Liver (tissue), 10 donors: ENCODE data around the gene USO1. TPM values are rescaled to one million over a fixed set of nuclear protein-coding genes. Genes with fewer than 3 reads are reported as not detected.

Experiments
- DNase-seq: peaks from one replicate; pipeline ENCODE4 v3.0.0-alpha.2; 2017; ENCODE audit warnings: low spot score
- H3K27ac ChIP-seq, 2 donors: one replicate each; pipeline ENCODE4 v1.7.0; 2013; ENCODE audit warnings: inconsistent platforms in 2 of 2, low read length in 2 of 2, control low read depth in 1 of 2, low read depth in 1 of 2, mild to moderate bottlenecking in 1 of 2
- H3K27me3 ChIP-seq, 4 donors: one replicate each; pipeline versions ENCODE4 v1.6.1 to v1.7.0; 2013; ENCODE audit warnings: low read length in 3 of 4, inconsistent platforms in 1 of 4, mild to moderate bottlenecking in 1 of 4, moderate library complexity in 1 of 4; ENCODE audit not compliant: control insufficient read depth in 4 of 4, insufficient read depth in 4 of 4
- H3K36me3 ChIP-seq, 4 donors: one replicate each; pipeline versions ENCODE4 v1.6.1 to v1.7.0; 2013; ENCODE audit warnings: low read length in 3 of 4, mild to moderate bottlenecking in 3 of 4, low read depth in 1 of 4, moderate library complexity in 1 of 4; ENCODE audit not compliant: control insufficient read depth in 4 of 4, insufficient read depth in 3 of 4
- H3K4me1 ChIP-seq, 4 donors: one replicate each; pipeline versions ENCODE4 v1.6.1 to v1.7.0; 2013; ENCODE audit warnings: low read length in 3 of 4, mild to moderate bottlenecking in 3 of 4, moderate library complexity in 1 of 4; ENCODE audit not compliant: control insufficient read depth in 4 of 4, insufficient read depth in 4 of 4
- H3K4me3 ChIP-seq, 3 donors: one replicate each; pipeline versions ENCODE4 v1.6.1 to v1.7.0; 2013; ENCODE audit warnings: low read length in 3 of 3, control low read depth in 1 of 3, low read depth in 1 of 3, mild to moderate bottlenecking in 1 of 3
- H3K9ac ChIP-seq, 2 donors: one replicate each; pipeline ENCODE4 v1.7.0; 2013; ENCODE audit warnings: low read length in 2 of 2, mild to moderate bottlenecking in 2 of 2, moderate library complexity in 2 of 2, control low read depth in 1 of 2, low read depth in 1 of 2
- H3K9me3 ChIP-seq, 4 donors: one replicate each; pipeline versions ENCODE4 v1.6.1 to v1.7.0; 2013; ENCODE audit warnings: low read length in 3 of 4; ENCODE audit not compliant: control insufficient read depth in 4 of 4
- FOXA1 ChIP-seq: IDR thresholded peaks from 2 replicates; pipeline ENCODE4 v1.6.1; 2016; ENCODE audit warnings: antibody characterized with exemption
- WGBS: extraction: QIAGEN DNeasy Blood & Tissue Kit; methylation state at CpG from one replicate; pipeline ENCODE4 v1.1.7; 2013; 5-methylcytosine and 5-hydroxymethylcytosine counted together
- polyA plus RNA-seq, 2 donors: library from polyadenylated mRNA; stranded (reverse) in 1 of 2; unstranded in 1 of 2; fragments of 200-250 nt in 1 of 2; fragments of >200 nt in 1 of 2; fragmentation: Nextera tagmentation in 1 of 2; extraction: Ambion mirVana in 1 of 2; gene quantifications; one replicate each; pipeline versions ENCODE4 v1.2.1 to v1.2.3, GENCODE V29; 2013 to 2015
- small RNA-seq: library from RNA; depleted of rRNA; stranded (forward); fragments of <200 nt; gene quantifications from one replicate; pipeline ENCODE3, GENCODE V24; 2014
- total RNA-seq, 2 donors: library from RNA; depleted of rRNA; stranded (reverse); fragments of >200 nt; gene quantifications; one replicate each; pipeline ENCODE4 v1.2.3, GENCODE V29; 2014
- donor health status: healthy.
- donor health status: healthy.
- donor health status: healthy.
- donor health status: healthy.
- donor health status: healthy.

USO1 gene
- total and polyA plus RNA-seq, 4 donors, result 18.4 to 77.0 (median 39.5) TPM

DNA sequence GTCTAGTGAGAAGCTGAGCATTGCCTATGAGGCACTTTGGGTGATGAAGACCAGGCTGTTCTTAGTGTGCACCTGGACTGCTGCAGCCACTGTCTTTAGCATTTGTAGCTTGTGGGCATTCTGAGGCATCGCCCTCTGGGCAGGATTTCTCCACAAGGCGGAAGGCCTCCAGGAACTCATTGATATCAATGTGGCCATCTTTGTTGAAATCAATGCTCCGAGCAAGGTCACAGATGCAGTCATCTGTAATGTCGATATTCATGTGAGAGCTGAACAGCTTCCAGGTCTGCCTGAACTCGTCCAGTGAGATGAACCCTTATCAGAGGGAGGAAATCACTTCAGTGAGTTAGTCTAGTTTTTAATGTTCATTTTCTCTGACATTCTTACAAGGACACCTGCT is 136.2 kb downstream of the USO1 start:
- no peak for TF ChIP-seq FOXA1
- peaks cover 0 to 3% (median 0%) of the 10 kb centered on the region in 4 donors for H3K9me3 ChIP-seq
- H3K4me1 ChIP-seq, result no peaks in the 10 kb centered on the region
- H3K27ac ChIP-seq, result no peak overlapping the region
- 89% methylated on average over 5 of the region's 5 CpGs for WGBS
- H3K27me3 ChIP-seq, result no peaks in the 10 kb centered on the region
- H3K9ac ChIP-seq, result no peak overlapping the region
- DNase-seq, result no peak
- H3K36me3 ChIP-seq, result no peaks in the 10 kb centered on the region
- H3K4me3 ChIP-seq, result no peak overlapping the region

Small RNA genes lying within 50 kb of the gene (small RNA-seq; reads per million reads assigned to genes)
- 0.07 reads per million for gene RNU2-16P

Other genes with a start within 250 kb of the USO1 start
- 10 to 100 TPM; 14.7 to 24.8 TPM for gene RCHY1, start 210.2 kb upstream of the USO1 start, total RNA-seq
- gene RCHY1, start 210.2 kb upstream of the USO1 start, polyA plus RNA-seq, result 10 to 100 TPM; 16.7 to 19.2 TPM
- gene THAP6, start 210.1 kb upstream of the USO1 start, total RNA-seq, result 10 to 100 TPM in 1 of 2 donors, 1 to 10 TPM in 1; 8.7 to 11.5 TPM
- 1 to 10 TPM; 4.2 to 6.4 TPM for gene THAP6, start 210.1 kb upstream of the USO1 start, polyA plus RNA-seq
- gene ODAPH, start 168.5 kb upstream of the USO1 start, total RNA-seq, result not detected
- not detected for gene ODAPH, start 168.5 kb upstream of the USO1 start, polyA plus RNA-seq
- gene CDKL2, start 94.0 kb upstream of the USO1 start, total RNA-seq, result under 1 TPM; 0.08 to 0.14 TPM
- gene CDKL2, start 94.0 kb upstream of the USO1 start, polyA plus RNA-seq, result under 1 TPM in 1 of 2 donors, not detected in 1; 0.02 TPM
- gene G3BP2, start 51.2 kb upstream of the USO1 start, total RNA-seq, result 10 to 100 TPM; 77.3 to 81.6 TPM
- 10 to 100 TPM; 15.7 to 32.9 TPM for gene G3BP2, start 51.2 kb upstream of the USO1 start, polyA plus RNA-seq
- gene PPEF2, start 177.9 kb downstream of the USO1 start, total RNA-seq, result under 1 TPM in 1 of 2 donors, not detected in 1; 0.17 TPM
- gene PPEF2, start 177.9 kb downstream of the USO1 start, polyA plus RNA-seq, result not detected
- 100 to 1,000 TPM in 1 of 2 donors, 10 to 100 TPM in 1; 49.4 to 122 TPM for gene NAAA, start 216.4 kb downstream of the USO1 start, total RNA-seq
- gene NAAA, start 216.4 kb downstream of the USO1 start, polyA plus RNA-seq, result 10 to 100 TPM; 42.2 to 65.1 TPM